HCT116 (cell line): ENCODE data around the gene PPP4R3A. TPM values are rescaled to one million over a fixed set of nuclear protein-coding genes. Genes with fewer than 3 reads are reported as not detected.

Experiments used
- ATAC-seq: fragments of 200-7000 bp; cut with Tn5 transposase; 2 replicates; pipeline ENCODE4 v1.9.1; 2020; ENCODE audit warnings: mild to moderate bottlenecking, moderate library complexity
- BruUV-seq: library from RNA; stranded (reverse); fragments of 400-500 nt; replicated peaks from 2 replicates; lab custom pipeline; 2021; lab: Mats Ljungman, UMichigan
- CTCF ChIA-PET: fragments of 300-600 bp; sonication (Branson Sonifier 250); formaldehyde crosslinking; loops from one replicate; lab custom pipeline; 2021; ENCODE audit warnings: antibody characterized with exemption; lab: Charles Lee
- POLR2A ChIA-PET: fragments of 300-600, 350-600 bp; sonication (Branson Sonifier 250); formaldehyde crosslinking; loops from one replicate; lab custom pipeline; 2021; ENCODE audit warnings: antibody characterized with exemption; lab: Charles Lee
- RAD21 ChIA-PET, 2 experiments: fragments of 300-600 bp; sonication (Branson Sonifier 250); formaldehyde crosslinking; loops; one replicate each; lab custom pipeline; 2023; ENCODE audit warnings: low total read pairs in 2 of 2; ENCODE audit not compliant: uncharacterized antibody in 2 of 2, unreplicated experiment in 2 of 2, low non-redundant PET in 1 of 2; lab: Charles Lee
- DNase-seq: peaks from one replicate; pipeline ENCODE4 v3.0.0-alpha.2; 2010; ENCODE audit warnings: low read depth, low spot score
- H2AFZ ChIP-seq: fragments of 200-600 bp; shearing (Covaris generic), sonication (generic); 2 replicates; pipeline ENCODE4 v1.6.1; 2017; ENCODE audit warnings: low read depth, mixed run types, mixed read lengths, antibody characterized with exemption, low read length; ENCODE audit not compliant: poor library complexity, severe bottlenecking
- H3K27ac ChIP-seq: 2 replicates; pipeline ENCODE4 v1.5.1; 2012; ENCODE audit warnings: low read depth, low read length
- H3K27me3 ChIP-seq: fragments of 200-600 bp; sonication (generic); 2 replicates; pipeline ENCODE4 v1.6.1; 2016; ENCODE audit warnings: mixed run types, low read length, mixed read lengths; ENCODE audit not compliant: insufficient read depth
- H3K36me3 ChIP-seq, 2 experiments: fragments of 200-500 bp in 1 of 2; fragments of 200-600 bp in 1 of 2; sonication (Bioruptor generic) in 1 of 2; sonication (generic) in 1 of 2; 2 replicates each; pipeline versions ENCODE4 v1.5.1 to v1.6.1; 2014 to 2016; ENCODE audit warnings: low read length in 2 of 2, inconsistent platforms in 1 of 2, mixed read lengths in 1 of 2, mixed run types in 1 of 2; ENCODE audit not compliant: insufficient read depth in 2 of 2, control insufficient read depth in 1 of 2
- H3K4me1 ChIP-seq, 2 experiments: fragments of 200-600 bp in 1 of 2; sonication (generic) in 1 of 2; 2 replicates each; pipeline versions ENCODE4 v1.5.1 to v1.6.1; 2012 to 2017; ENCODE audit warnings: low read length in 2 of 2, inconsistent platforms in 1 of 2, mild to moderate bottlenecking in 1 of 2, mixed read lengths in 1 of 2, mixed run types in 1 of 2, moderate library complexity in 1 of 2; ENCODE audit not compliant: insufficient read depth in 2 of 2, control insufficient read depth in 1 of 2
- H3K4me2 ChIP-seq: fragments of 200-600 bp; sonication (generic); 2 replicates; pipeline ENCODE4 v1.6.1; 2017; ENCODE audit warnings: mixed run types, low read length, mixed read lengths
- H3K4me3 ChIP-seq, 2 experiments: fragments of 200-600 bp in 1 of 2; sonication (generic) in 1 of 2; replicated peaks in 1 of 2; 2 replicates each; pipeline ENCODE4 v1.5.1; 2011 to 2016; ENCODE audit warnings: low read length in 2 of 2, control low read depth in 1 of 2, low read depth in 1 of 2, mild to moderate bottlenecking in 1 of 2, mixed read lengths in 1 of 2, mixed run types in 1 of 2
- H3K79me2 ChIP-seq: fragments of 200-600 bp; sonication (generic); 2 replicates; pipeline ENCODE4 v1.6.1; 2017; ENCODE audit warnings: mild to moderate bottlenecking, mixed run types, low read length, moderate library complexity, mixed read lengths; ENCODE audit not compliant: insufficient read depth
- H3K9ac ChIP-seq: fragments of 200-600 bp; sonication (generic); 2 replicates; pipeline ENCODE4 v1.6.1; 2016; ENCODE audit warnings: low read length, mixed read lengths
- H3K9me2 ChIP-seq: fragments of 200-600 bp; sonication (generic), shearing (Covaris generic); 2 replicates; pipeline ENCODE4 v1.6.1; 2017; ENCODE audit warnings: mixed run types, mild to moderate bottlenecking, moderate library complexity; ENCODE audit not compliant: insufficient read depth
- H3K9me3 ChIP-seq, 2 experiments: fragments of 200-500 bp in 1 of 2; fragments of 200-600 bp in 1 of 2; sonication (Bioruptor generic) in 1 of 2; sonication (generic) in 1 of 2; 2 replicates each; pipeline ENCODE4 v1.6.1; 2014 to 2017; ENCODE audit warnings: low read length in 2 of 2, mixed read lengths in 2 of 2, inconsistent platforms in 1 of 2, low read depth in 1 of 2, mild to moderate bottlenecking in 1 of 2, mixed run types in 1 of 2, moderate library complexity in 1 of 2; ENCODE audit not compliant: control insufficient read depth in 1 of 2, insufficient read depth in 1 of 2
- H4K20me1 ChIP-seq: fragments of 200-600 bp; sonication (generic), shearing (Covaris generic); 2 replicates; pipeline ENCODE4 v1.6.1; 2017; ENCODE audit warnings: mixed run types, mild to moderate bottlenecking, moderate library complexity; ENCODE audit not compliant: insufficient read depth
- EGR1 ChIP-seq: IDR thresholded peaks from 2 replicates; pipeline ENCODE4 v1.6.1; 2012; ENCODE audit warnings: low read depth
- MAX ChIP-seq: IDR thresholded peaks from 2 replicates; pipeline ENCODE4 v1.6.1; 2012
- POLR2A ChIP-seq: IDR thresholded peaks from 2 replicates; pipeline ENCODE4 v1.7.0; 2011; ENCODE audit warnings: borderline replicate concordance; ENCODE audit not compliant: insufficient read depth, insufficient read length; ENCODE audit errors: extremely low read depth
- POLR2AphosphoS5 ChIP-seq: IDR thresholded peaks from 2 replicates; pipeline ENCODE4 v1.6.1; 2011; ENCODE audit warnings: mild to moderate bottlenecking, low read depth, low read length, moderate library complexity
- RAD21 ChIP-seq: IDR thresholded peaks from 2 replicates; pipeline ENCODE4 v1.6.1; 2012; ENCODE audit warnings: low read depth, mild to moderate bottlenecking
- SP1 ChIP-seq: IDR thresholded peaks from 2 replicates; pipeline ENCODE4 v1.6.1; 2012; ENCODE audit warnings: low read depth
- SRF ChIP-seq: IDR thresholded peaks from 2 replicates; pipeline ENCODE4 v1.6.1; 2012; ENCODE audit warnings: low read depth
- ZNF274 ChIP-seq: fragments of 200-500 bp; sonication (Bioruptor generic); IDR thresholded peaks from 2 replicates; pipeline ENCODE4 v1.6.1; 2014; ENCODE audit warnings: mild to moderate bottlenecking, low read depth, low read length, inconsistent platforms
- intact Hi-C: fragments of 100-400 bp; cut with micrococcal nuclease; formaldehyde crosslinking; loops from 2 replicates; pipeline ENCODE4 v1.10.0; 2022
- total RNA-seq: library from RNA; stranded (reverse); gene quantifications from one replicate; pipeline ENCODE4 v1.2.1, GENCODE V29; 2021; ENCODE audit not compliant: unreplicated experiment
- TF ChIP-seq, protein P1 (sequence below): IDR thresholded peaks from 2 replicates; pipeline ENCODE4 v1.6.1; 2012; ENCODE audit warnings: low read depth

The PPP4R3A gene
- total RNA-seq, 1 experiment from 2014 or later, result 67.7 TPM

DNA sequence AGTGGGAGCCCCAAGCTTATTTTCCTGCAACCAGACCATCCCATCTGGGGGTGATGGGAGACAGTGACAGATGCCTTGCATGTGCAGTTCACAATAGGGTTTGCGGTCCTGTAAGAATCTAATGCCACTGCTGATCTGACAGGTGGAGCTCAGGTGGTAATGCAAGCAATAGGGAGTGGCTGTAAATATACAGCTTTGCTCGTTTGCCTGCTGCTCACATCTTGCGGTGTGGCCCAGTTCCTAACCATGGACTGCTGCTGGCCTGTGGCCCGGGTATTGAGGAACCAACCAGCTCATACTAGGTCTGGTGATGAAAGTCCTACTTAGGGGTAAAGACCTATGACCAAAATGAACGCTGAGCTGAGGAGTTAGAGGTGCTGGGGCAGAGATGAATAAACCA lies 56.4 kb downstream of the PPP4R3A start:
- TF ChIP-seq RAD21, result no peak
- TF ChIP-seq EGR1, result no peak
- TF ChIP-seq, protein P1, sequence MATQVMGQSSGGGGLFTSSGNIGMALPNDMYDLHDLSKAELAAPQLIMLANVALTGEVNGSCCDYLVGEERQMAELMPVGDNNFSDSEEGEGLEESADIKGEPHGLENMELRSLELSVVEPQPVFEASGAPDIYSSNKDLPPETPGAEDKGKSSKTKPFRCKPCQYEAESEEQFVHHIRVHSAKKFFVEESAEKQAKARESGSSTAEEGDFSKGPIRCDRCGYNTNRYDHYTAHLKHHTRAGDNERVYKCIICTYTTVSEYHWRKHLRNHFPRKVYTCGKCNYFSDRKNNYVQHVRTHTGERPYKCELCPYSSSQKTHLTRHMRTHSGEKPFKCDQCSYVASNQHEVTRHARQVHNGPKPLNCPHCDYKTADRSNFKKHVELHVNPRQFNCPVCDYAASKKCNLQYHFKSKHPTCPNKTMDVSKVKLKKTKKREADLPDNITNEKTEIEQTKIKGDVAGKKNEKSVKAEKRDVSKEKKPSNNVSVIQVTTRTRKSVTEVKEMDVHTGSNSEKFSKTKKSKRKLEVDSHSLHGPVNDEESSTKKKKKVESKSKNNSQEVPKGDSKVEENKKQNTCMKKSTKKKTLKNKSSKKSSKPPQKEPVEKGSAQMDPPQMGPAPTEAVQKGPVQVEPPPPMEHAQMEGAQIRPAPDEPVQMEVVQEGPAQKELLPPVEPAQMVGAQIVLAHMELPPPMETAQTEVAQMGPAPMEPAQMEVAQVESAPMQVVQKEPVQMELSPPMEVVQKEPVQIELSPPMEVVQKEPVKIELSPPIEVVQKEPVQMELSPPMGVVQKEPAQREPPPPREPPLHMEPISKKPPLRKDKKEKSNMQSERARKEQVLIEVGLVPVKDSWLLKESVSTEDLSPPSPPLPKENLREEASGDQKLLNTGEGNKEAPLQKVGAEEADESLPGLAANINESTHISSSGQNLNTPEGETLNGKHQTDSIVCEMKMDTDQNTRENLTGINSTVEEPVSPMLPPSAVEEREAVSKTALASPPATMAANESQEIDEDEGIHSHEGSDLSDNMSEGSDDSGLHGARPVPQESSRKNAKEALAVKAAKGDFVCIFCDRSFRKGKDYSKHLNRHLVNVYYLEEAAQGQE, result no peak
- TF ChIP-seq MAX, result no peak
- TF ChIP-seq SP1, result no peak
- TF ChIP-seq SRF, result no peak
- TF ChIP-seq ZNF274, result no peak
- TF ChIP-seq POLR2AphosphoS5, result no peak
- no peak for TF ChIP-seq POLR2A
- H3K9ac ChIP-seq, result no peak overlapping the region
- H3K36me3 ChIP-seq, result peaks cover 15 to 22% of the 10 kb centered on the region in 2 experiments
- 0 out of 2 replicates have a peak, but pooled peaks cover 3% of the 10 kb centered on the region for H3K79me2 ChIP-seq
- H4K20me1 ChIP-seq, result 0 out of 2 replicates have a peak, but pooled peaks cover 4% of the 10 kb centered on the region
- ChIA-PET CTCF (no interaction called here), POLR2A (no interaction called here), RAD21 (no interaction called here)
- BruUV-seq, result no TSS peak
- H3K9me2 ChIP-seq, result no peaks in the 10 kb centered on the region
- H2AFZ ChIP-seq, result no peak overlapping the region
- H3K4me3 ChIP-seq, result no peak overlapping the region
- DNase-seq, result no peak
- H3K9me3 ChIP-seq, result no peaks in the 10 kb centered on the region
- no peaks in the 10 kb centered on the region for H3K27me3 ChIP-seq
- H3K4me2 ChIP-seq, result no peak overlapping the region
- H3K27ac ChIP-seq, result no peak overlapping the region
- no peaks in the 10 kb centered on the region for H3K4me1 ChIP-seq
- no peak for ATAC-seq
- intact Hi-C loops, result no loop called here
